Nephron (organoid): ENCODE results near the gene MTSS2.

Source experiments
- H3K27ac Mint-ChIP-seq, 3 experiments: 2 replicates each; pipeline ENCODE4 v1.8.0; 2020; ENCODE audit warnings: mixed read lengths in 3 of 3, mild to moderate bottlenecking in 2 of 3, moderate library complexity in 1 of 3
- H3K27me3 Mint-ChIP-seq: 2 replicates; pipeline ENCODE4 v1.8.0; 2021; ENCODE audit warnings: low read depth, mild to moderate bottlenecking, moderate library complexity, mixed read lengths
- H3K36me3 Mint-ChIP-seq: 2 replicates; pipeline ENCODE4 v1.8.0; 2020; ENCODE audit warnings: low read depth, mixed read lengths
- H3K4me1 Mint-ChIP-seq: 2 replicates; pipeline ENCODE4 v1.8.0; 2020; ENCODE audit warnings: mixed read lengths
- H3K4me3 Mint-ChIP-seq, 3 experiments: 2 replicates each; pipeline ENCODE4 v1.8.0; 2020; ENCODE audit warnings: mild to moderate bottlenecking in 3 of 3, mixed read lengths in 3 of 3, moderate library complexity in 2 of 3
- H3K9me3 Mint-ChIP-seq: 2 replicates; pipeline ENCODE4 v1.8.0; 2020; ENCODE audit warnings: mixed read lengths
- CTCF ChIP-seq, 3 experiments: fragments of 200-600 bp; sonication (generic); IDR thresholded peaks; one replicate each; pipeline ENCODE4 v1.5.0; 2021; ENCODE audit warnings: antibody characterized with exemption in 3 of 3; ENCODE audit not compliant: unreplicated experiment in 3 of 3

The MTSS2 gene

GRCh38 chr16:70659546-70659945 is 26.3 kb downstream of the MTSS2 start:
- Mint-ChIP-seq H3K27me3 (no peaks in the 10 kb centered on the region), H3K36me3 (no peaks in the 10 kb centered on the region), H3K4me1 (peaks cover 21% of the 10 kb centered on the region), H3K4me3 (no peak overlapping the region), H3K27ac (no peak overlapping the region), H3K9me3 (no peaks in the 10 kb centered on the region)
- TF ChIP-seq CTCF (IDR thresholded peaks at IDR 0.05; ENCODE audit: unreplicated experiment in 3 of 3): no peak

- peaks cover 22% of the 10 kb centered on the region for H3K4me1 Mint-ChIP-seq
- no peaks in the 10 kb centered on the region for H3K9me3 Mint-ChIP-seq
- no peak overlapping the region for H3K4me3 Mint-ChIP-seq
- no peaks in the 10 kb centered on the region for H3K27me3 Mint-ChIP-seq
- no peaks in the 10 kb centered on the region for H3K36me3 Mint-ChIP-seq
- no peak overlapping the region for H3K27ac Mint-ChIP-seq
- TF ChIP-seq CTCF (IDR thresholded peaks at IDR 0.05; ENCODE audit: unreplicated experiment in 3 of 3): no peak
Observed at GRCh38 chr16:70658921-70659320, 26.9 kb downstream of the MTSS2 start.

- peaks cover 27% of the 10 kb centered on the region for H3K4me1 Mint-ChIP-seq
- no peaks in the 10 kb centered on the region for H3K27me3 Mint-ChIP-seq
- H3K27ac Mint-ChIP-seq: peak overlapping the region in 1 of 3 experiments; percentile 35
- H3K36me3 Mint-ChIP-seq: no peaks in the 10 kb centered on the region
- no peak for TF ChIP-seq CTCF (IDR thresholded peaks at IDR 0.05; ENCODE audit: unreplicated experiment in 3 of 3)
- H3K9me3 Mint-ChIP-seq: no peaks in the 10 kb centered on the region
- no peak overlapping the region for H3K4me3 Mint-ChIP-seq
Observed at GRCh38 chr16:70657956-70658355, 27.9 kb downstream of the MTSS2 start.

- H3K27ac Mint-ChIP-seq: no peak overlapping the region
- no peak overlapping the region for H3K4me3 Mint-ChIP-seq
- peaks cover 17% of the 10 kb centered on the region for H3K4me1 Mint-ChIP-seq
- no peaks in the 10 kb centered on the region for H3K9me3 Mint-ChIP-seq
- TF ChIP-seq CTCF (IDR thresholded peaks at IDR 0.05; ENCODE audit: unreplicated experiment in 3 of 3): no peak
- no peaks in the 10 kb centered on the region for H3K36me3 Mint-ChIP-seq
- H3K27me3 Mint-ChIP-seq: no peaks in the 10 kb centered on the region
Observed at GRCh38 chr16:70656712-70657263, 29.1 kb downstream of the MTSS2 start.

GRCh38 chr16:70656065-70656711 is 29.7 kb downstream of the MTSS2 start:
- no peaks in the 10 kb centered on the region for H3K27me3 Mint-ChIP-seq
- peaks cover 11% of the 10 kb centered on the region for H3K4me1 Mint-ChIP-seq
- H3K36me3 Mint-ChIP-seq: no peaks in the 10 kb centered on the region
- TF ChIP-seq CTCF (IDR thresholded peaks at IDR 0.05; ENCODE audit: unreplicated experiment in 3 of 3): no peak
- H3K9me3 Mint-ChIP-seq: no peaks in the 10 kb centered on the region
- no peak overlapping the region for H3K4me3 Mint-ChIP-seq
- no peak overlapping the region for H3K27ac Mint-ChIP-seq
